Fibroblast of villous mesenchyme (primary cell): Measurements from ENCODE around the gene OSTM1. TPM values are rescaled to one million over a fixed set of nuclear protein-coding genes. Genes with fewer than 3 reads are reported as not detected.

Experiments
- DNase-seq: peaks from one replicate; pipeline ENCODE4 v3.0.0-alpha.2; 2010; ENCODE audit warnings: low read depth
- H3K4me3 ChIP-seq: 2 replicates; pipeline ENCODE4 v1.5.1; 2011; ENCODE audit warnings: low read depth, mild to moderate bottlenecking, low read length
- total RNA-seq: library from RNA; depleted of rRNA; stranded (reverse); fragments of >200 nt; gene quantifications from 2 replicates; pipeline ENCODE4 v1.2.3, GENCODE V29; 2012
- TF ChIP-seq, protein P1 (sequence below): IDR thresholded peaks from 2 replicates; pipeline ENCODE4 v1.5.1; 2012; ENCODE audit warnings: low read depth, mild to moderate bottlenecking, low read length; ENCODE audit not compliant: insufficient read depth

Gene OSTM1
- total RNA-seq, 1 donor, result 43.2 TPM

DNA sequence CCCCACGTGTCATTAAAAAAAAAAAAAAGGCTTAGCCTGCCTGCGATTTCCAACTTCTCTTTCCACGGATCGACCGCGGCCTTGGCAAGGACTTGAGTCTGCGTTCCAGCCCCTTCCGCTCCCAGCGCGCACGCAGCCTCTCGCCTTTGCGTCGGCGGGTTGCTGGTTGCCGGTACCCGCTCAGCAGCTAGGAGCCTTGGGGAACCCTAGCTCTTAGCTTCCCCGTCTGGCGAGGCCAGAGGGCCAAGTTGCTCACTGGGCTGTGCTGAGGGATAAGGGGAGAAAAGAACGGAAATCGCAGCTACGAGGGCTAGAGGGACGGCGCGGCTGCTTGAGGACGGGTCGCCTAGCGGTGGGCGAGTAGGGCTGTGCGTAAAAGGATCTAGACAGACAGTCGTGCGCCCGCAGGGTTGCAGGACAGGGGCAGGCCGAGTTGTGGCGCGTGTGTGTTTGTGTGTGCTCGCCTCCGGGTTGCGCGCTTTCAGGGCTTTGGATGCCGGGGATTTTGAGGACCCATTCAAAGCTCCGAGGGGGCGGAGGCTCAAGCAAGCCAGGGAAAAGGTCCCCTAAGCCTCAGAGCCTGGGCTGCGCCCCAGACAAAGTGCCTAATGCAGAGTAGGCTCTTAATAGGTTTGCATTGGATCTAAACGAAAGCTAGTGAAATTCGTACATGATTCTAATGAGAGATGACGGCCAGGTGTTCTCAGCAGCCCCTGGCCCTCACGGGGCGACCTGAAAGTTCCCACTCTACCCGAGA, 40.5 kb upstream of the OSTM1 start:
- peak overlapping the region; percentile 39 for H3K4me3 ChIP-seq
- DNase-seq, result peak; percentile 44
- TF ChIP-seq, protein P1, sequence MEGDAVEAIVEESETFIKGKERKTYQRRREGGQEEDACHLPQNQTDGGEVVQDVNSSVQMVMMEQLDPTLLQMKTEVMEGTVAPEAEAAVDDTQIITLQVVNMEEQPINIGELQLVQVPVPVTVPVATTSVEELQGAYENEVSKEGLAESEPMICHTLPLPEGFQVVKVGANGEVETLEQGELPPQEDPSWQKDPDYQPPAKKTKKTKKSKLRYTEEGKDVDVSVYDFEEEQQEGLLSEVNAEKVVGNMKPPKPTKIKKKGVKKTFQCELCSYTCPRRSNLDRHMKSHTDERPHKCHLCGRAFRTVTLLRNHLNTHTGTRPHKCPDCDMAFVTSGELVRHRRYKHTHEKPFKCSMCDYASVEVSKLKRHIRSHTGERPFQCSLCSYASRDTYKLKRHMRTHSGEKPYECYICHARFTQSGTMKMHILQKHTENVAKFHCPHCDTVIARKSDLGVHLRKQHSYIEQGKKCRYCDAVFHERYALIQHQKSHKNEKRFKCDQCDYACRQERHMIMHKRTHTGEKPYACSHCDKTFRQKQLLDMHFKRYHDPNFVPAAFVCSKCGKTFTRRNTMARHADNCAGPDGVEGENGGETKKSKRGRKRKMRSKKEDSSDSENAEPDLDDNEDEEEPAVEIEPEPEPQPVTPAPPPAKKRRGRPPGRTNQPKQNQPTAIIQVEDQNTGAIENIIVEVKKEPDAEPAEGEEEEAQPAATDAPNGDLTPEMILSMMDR, result no peak

DNA sequence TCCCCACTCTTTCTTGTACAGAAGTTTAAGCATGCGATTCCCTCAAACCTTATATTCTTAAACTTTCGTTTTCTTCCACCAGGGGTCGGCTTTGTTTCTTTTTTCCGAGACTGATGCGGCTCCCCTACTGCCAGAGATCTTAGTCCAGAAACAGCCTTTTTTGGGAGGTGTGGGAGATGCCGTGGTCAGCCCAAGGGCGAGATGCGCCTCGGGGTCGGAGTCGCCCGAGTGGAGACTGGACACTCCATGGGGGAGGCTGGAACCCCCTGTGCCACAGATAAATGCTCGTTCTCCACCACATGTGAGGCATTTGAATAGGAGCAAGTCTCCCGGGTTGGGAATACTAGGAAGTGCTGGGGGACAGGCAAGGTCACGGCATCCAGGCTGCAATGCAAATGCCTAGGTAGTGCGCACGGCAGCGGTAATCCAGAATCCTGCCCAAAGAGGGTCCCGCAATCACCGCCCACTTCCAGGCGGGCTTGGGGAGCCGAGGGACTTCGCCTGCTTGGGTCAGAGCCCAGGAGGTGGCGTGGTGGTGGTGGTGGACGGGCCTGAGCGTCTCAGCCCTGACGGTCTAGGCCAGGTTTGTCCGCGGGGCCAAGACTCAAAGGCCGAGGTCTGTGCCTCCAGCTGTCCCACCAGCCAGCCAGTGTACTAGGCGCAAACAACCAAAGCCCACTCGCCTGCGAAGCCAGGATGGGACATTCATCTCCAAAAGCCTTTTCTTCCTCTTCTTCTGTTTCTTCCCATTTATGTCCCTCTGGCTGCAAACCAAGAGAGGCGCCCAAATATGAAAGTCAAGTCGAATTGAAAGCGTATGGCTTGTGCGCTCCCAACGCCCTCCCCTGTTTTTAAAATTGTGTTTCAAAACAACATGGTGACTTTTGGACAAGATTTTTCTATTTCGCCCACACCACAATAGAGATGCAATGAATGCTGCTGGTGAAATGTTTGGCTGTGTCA, 39.3 kb upstream of the OSTM1 start:
- H3K4me3 ChIP-seq, result peak overlapping the region; percentile 30
- TF ChIP-seq, protein P1, result peak; percentile 63
- peak; percentile 64 for DNase-seq

DNA sequence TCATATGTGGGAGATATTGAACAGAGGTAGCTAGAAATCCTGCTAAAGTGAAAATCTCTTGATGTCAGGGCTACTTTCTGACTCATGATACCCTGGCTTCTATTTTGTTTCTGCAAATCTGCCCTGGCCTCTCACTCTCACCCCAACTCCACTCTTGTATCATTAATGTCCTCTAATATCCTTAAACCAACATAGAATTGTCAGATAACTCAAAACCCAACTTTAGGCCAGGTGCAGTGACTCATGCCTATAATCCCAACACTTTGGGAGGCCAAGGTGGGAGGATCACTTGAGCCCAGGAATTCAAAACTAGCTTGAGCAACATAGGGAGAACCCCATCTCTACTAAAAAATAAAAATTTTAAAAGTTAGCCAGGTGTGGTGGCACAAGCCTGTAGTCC, 33.8 kb upstream of the OSTM1 start:
- TF ChIP-seq, protein P1, result no peak
- DNase-seq, result no peak
- no peak overlapping the region for H3K4me3 ChIP-seq

DNA sequence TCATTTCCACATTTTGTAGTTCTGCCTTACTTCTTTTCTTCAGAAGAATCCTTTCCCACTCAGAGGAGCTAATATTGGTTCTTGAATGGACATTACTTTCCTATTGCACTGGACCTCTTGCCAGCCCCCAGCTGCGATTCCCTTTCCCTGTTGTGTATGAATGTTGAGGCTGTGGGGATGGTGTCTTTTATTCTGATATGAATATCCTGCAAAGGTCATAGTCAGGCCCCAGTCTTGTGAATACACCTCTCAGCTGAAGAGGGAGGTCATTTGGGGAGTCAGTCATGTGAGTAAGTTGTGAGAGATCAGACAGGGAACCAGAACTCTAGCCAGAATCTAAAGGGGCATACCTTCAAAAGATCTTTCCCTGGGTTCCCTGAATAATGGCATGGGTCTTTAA, 32.6 kb upstream of the OSTM1 start:
- DNase-seq, result no peak
- H3K4me3 ChIP-seq, result no peak overlapping the region
- TF ChIP-seq, protein P1, result no peak

DNA sequence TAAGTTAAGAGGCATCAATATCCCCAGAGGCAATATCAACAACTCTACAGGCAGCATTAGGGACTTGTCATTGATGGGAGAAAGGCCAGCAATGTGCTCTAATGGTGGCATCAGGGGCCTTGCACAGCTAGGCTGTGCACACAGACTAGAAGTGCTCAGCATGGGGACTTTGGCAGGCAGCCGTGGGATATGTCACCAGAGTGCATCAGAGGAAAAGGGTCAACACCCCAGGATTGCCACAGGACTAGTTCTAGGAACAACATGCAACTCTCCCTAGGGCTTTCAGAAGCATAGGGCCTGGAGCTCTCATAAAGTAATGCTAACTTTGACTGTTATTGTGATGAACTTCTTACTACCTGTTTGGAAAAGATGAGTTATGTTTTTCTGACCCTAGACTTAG, 32.2 kb upstream of the OSTM1 start:
- no peak for DNase-seq
- TF ChIP-seq, protein P1, result no peak
- H3K4me3 ChIP-seq, result no peak overlapping the region

DNA sequence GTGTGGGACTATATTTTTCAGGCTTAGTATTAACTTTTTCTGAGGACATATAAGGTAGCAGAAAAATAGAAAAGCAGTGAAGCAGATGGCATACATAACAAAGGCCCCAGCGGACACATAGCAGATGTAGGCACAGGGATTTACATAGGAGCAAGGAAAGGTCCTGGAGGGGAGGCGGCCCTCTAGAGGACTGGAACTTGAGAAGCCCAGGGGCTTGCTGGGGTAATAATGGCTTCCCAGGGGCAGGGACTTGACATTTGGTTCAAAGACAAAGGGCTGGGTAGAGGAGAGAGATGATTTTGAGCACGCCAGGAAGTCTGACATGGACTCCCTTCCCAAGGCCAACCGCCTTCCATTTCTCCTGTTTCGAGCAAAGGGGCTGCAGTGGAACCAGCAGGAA, 31.7 kb upstream of the OSTM1 start:
- no peak for DNase-seq
- H3K4me3 ChIP-seq, result no peak overlapping the region
- TF ChIP-seq, protein P1, result no peak
